Measurements from ENCODE around the gene KIAA0753. TPM values are rescaled to one million over a fixed set of nuclear protein-coding genes. Genes with fewer than 3 reads are reported as not detected.

Gene KIAA0753
- total RNA-seq, 1 experiment from 2014 or later: 6.6 TPM

GRCh38 chr17:6548578-6549330 lies 91.8 kb downstream of the KIAA0753 start:
- no peak for DNase-seq (ENCODE audit: low spot score)

GRCh38 chr17:6548034-6548433 lies 92.5 kb downstream of the KIAA0753 start:
- no peak for DNase-seq (ENCODE audit: low spot score)

GRCh38 chr17:6547336-6547735 lies 93.2 kb downstream of the KIAA0753 start:
- no peak for DNase-seq (ENCODE audit: low spot score)

- peak; percentile 36 for DNase-seq (ENCODE audit: low spot score)
Measured at GRCh38 chr17:6546069-6546718, 94.3 kb downstream of the KIAA0753 start.

- DNase-seq (ENCODE audit: low spot score): no peak
Measured at GRCh38 chr17:6545291-6545690, 95.2 kb downstream of the KIAA0753 start.

GRCh38 chr17:6544011-6544370 lies 96.5 kb downstream of the KIAA0753 start:
- DNase-seq (ENCODE audit: low spot score): no peak

GRCh38 chr17:6543079-6544010 lies 97.2 kb downstream of the KIAA0753 start:
- no peak for DNase-seq (ENCODE audit: low spot score)

GRCh38 chr17:6542577-6542976 lies 97.9 kb downstream of the KIAA0753 start:
- no peak for DNase-seq (ENCODE audit: low spot score)

GRCh38 chr17:6541886-6542285 lies 98.6 kb downstream of the KIAA0753 start:
- no peak for DNase-seq (ENCODE audit: low spot score)

- DNase-seq (ENCODE audit: low spot score): no peak
Measured at GRCh38 chr17:6539871-6540270, 100.6 kb downstream of the KIAA0753 start.

GRCh38 chr17:6536566-6537065 lies 103.9 kb downstream of the KIAA0753 start:
- no peak for DNase-seq (ENCODE audit: low spot score)

- no peak for DNase-seq (ENCODE audit: low spot score)
Measured at GRCh38 chr17:6536053-6536452, 104.5 kb downstream of the KIAA0753 start.

GRCh38 chr17:6534846-6535514 lies 105.5 kb downstream of the KIAA0753 start:
- DNase-seq (ENCODE audit: low spot score): no peak

- DNase-seq (ENCODE audit: low spot score): no peak
Measured at GRCh38 chr17:6532441-6532885, 108.0 kb downstream of the KIAA0753 start.

- no peak for DNase-seq (ENCODE audit: low spot score)
Measured at GRCh38 chr17:6531575-6531974, 108.9 kb downstream of the KIAA0753 start.

GRCh38 chr17:6530324-6530920 lies 110.1 kb downstream of the KIAA0753 start:
- no peak for DNase-seq (ENCODE audit: low spot score)

GRCh38 chr17:6528557-6528956 lies 112.0 kb downstream of the KIAA0753 start:
- DNase-seq (ENCODE audit: low spot score): no peak

Data from H4 (cell line).